H9 (cell line): Measurements from ENCODE around the gene FHOD3. TPM values are rescaled to one million over a fixed set of nuclear protein-coding genes. Genes with fewer than 3 reads are reported as not detected.

Source experiments
- DNase-seq: peaks from one replicate; pipeline ENCODE4 v3.0.0-alpha.2; 2017
- H2AFZ ChIP-seq: one replicate; pipeline ENCODE4 v1.6.1; 2013; ENCODE audit warnings: mild to moderate bottlenecking, low read length, control low read depth, moderate library complexity
- H2AK5ac ChIP-seq: 2 replicates; pipeline ENCODE4 v1.6.1; 2013; ENCODE audit warnings: low read length, control low read depth, mixed read lengths; ENCODE audit not compliant: insufficient read length
- H2BK120ac ChIP-seq: one replicate; pipeline ENCODE4 v1.6.1; 2013; ENCODE audit warnings: low read depth, mild to moderate bottlenecking, low read length, control low read depth, inconsistent platforms; ENCODE audit not compliant: poor library complexity, severe bottlenecking
- H2BK12ac ChIP-seq: 2 replicates; pipeline ENCODE4 v1.6.1; 2013; ENCODE audit warnings: low read length, control low read depth, mixed read lengths, low read depth; ENCODE audit not compliant: insufficient read length
- H2BK15ac ChIP-seq: 2 replicates; pipeline ENCODE4 v1.6.1; 2013; ENCODE audit warnings: low read depth, low read length, control low read depth
- H2BK20ac ChIP-seq: one replicate; pipeline ENCODE4 v1.6.1; 2013; ENCODE audit warnings: low read depth, mild to moderate bottlenecking, low read length, control low read depth, inconsistent platforms; ENCODE audit not compliant: poor library complexity, severe bottlenecking
- H2BK5ac ChIP-seq: 2 replicates; pipeline ENCODE4 v1.6.1; 2013; ENCODE audit warnings: low read length, control low read depth, mixed read lengths; ENCODE audit not compliant: insufficient read length
- H3K14ac ChIP-seq: 2 replicates; pipeline ENCODE4 v1.6.1; 2013; ENCODE audit warnings: low read length, control low read depth; ENCODE audit not compliant: insufficient read depth
- H3K18ac ChIP-seq: 2 replicates; pipeline ENCODE4 v1.6.1; 2013; ENCODE audit warnings: low read depth, mild to moderate bottlenecking, mixed read lengths, low read length, control low read depth; ENCODE audit not compliant: insufficient read length
- H3K23ac ChIP-seq: 2 replicates; pipeline ENCODE4 v1.6.1; 2013; ENCODE audit warnings: low read length, control low read depth, mixed read lengths, low read depth; ENCODE audit not compliant: insufficient read length
- H3K23me2 ChIP-seq: 2 replicates; pipeline ENCODE4 v1.6.1; 2013; ENCODE audit warnings: low read depth, mild to moderate bottlenecking, mixed read lengths, low read length, control low read depth; ENCODE audit not compliant: insufficient read length, poor library complexity, severe bottlenecking
- H3K27ac ChIP-seq: 2 replicates; pipeline ENCODE4 v1.5.1; 2013; ENCODE audit warnings: low read length, control low read depth, mixed read lengths, low read depth; ENCODE audit not compliant: insufficient read length
- H3K27me3 ChIP-seq: 2 replicates; pipeline ENCODE4 v1.6.1; 2013; ENCODE audit warnings: low read length, control low read depth, inconsistent platforms; ENCODE audit not compliant: insufficient read depth
- H3K4ac ChIP-seq: 2 replicates; pipeline ENCODE4 v1.6.1; 2013; ENCODE audit warnings: low read depth, mild to moderate bottlenecking, control low read depth, inconsistent platforms, low read length, moderate library complexity
- H3K4me1 ChIP-seq: 2 replicates; pipeline ENCODE4 v1.6.1; 2013; ENCODE audit warnings: low read length, control low read depth, inconsistent platforms; ENCODE audit not compliant: insufficient read depth
- H3K4me2 ChIP-seq: 2 replicates; pipeline ENCODE4 v1.6.1; 2013; ENCODE audit warnings: low read length, control low read depth, mixed read lengths; ENCODE audit not compliant: insufficient read length, insufficient read depth
- H3K56ac ChIP-seq: 2 replicates; pipeline ENCODE4 v1.6.1; 2013; ENCODE audit warnings: low read depth, mild to moderate bottlenecking, mixed read lengths, low read length, control low read depth; ENCODE audit not compliant: insufficient read length
- H3K79me1 ChIP-seq: 2 replicates; pipeline ENCODE4 v1.6.1; 2013; ENCODE audit warnings: low read depth, mild to moderate bottlenecking, moderate library complexity, low read length, control low read depth, inconsistent platforms; ENCODE audit not compliant: insufficient read depth, poor library complexity, severe bottlenecking
- H3K79me2 ChIP-seq: 2 replicates; pipeline ENCODE4 v1.6.1; 2013; ENCODE audit warnings: low read length, control low read depth, inconsistent platforms; ENCODE audit not compliant: insufficient read depth
- H3K9ac ChIP-seq: 2 replicates; pipeline ENCODE4 v1.6.1; 2013; ENCODE audit warnings: low read length, control low read depth, mixed read lengths; ENCODE audit not compliant: insufficient read length; ENCODE audit errors: extremely low read depth
- H3K9me3 ChIP-seq: one replicate; pipeline ENCODE4 v1.6.1; 2013; ENCODE audit warnings: low read depth, low read length, inconsistent platforms; ENCODE audit not compliant: control insufficient read depth
- H3T11ph ChIP-seq: one replicate; pipeline ENCODE4 v1.6.1; 2013; ENCODE audit warnings: mild to moderate bottlenecking, low read length, control low read depth, inconsistent platforms
- H4K20me1 ChIP-seq: one replicate; pipeline ENCODE4 v1.6.1; 2013; ENCODE audit not compliant: control insufficient read depth, insufficient read length, insufficient read depth
- H4K5ac ChIP-seq: 2 replicates; pipeline ENCODE4 v1.6.1; 2013; ENCODE audit warnings: low read depth, mild to moderate bottlenecking, mixed read lengths, low read length, control low read depth; ENCODE audit not compliant: insufficient read length
- H4K8ac ChIP-seq: replicated peaks from 2 replicates; pipeline ENCODE4 v1.6.1; 2013; ENCODE audit warnings: low read length, control low read depth, mixed read lengths, low read depth; ENCODE audit not compliant: insufficient read length
- H4K91ac ChIP-seq: 2 replicates; pipeline ENCODE4 v1.6.1; 2013; ENCODE audit warnings: low read depth, mild to moderate bottlenecking, moderate library complexity, mixed read lengths, low read length, control low read depth; ENCODE audit not compliant: insufficient read length
- H3K27ac Mint-ChIP-seq, 3 experiments: 2 replicates in 2 of 3; 3 replicates in 1 of 3; pipeline ENCODE4 v1.8.0; 2020 to 2021; ENCODE audit warnings: mixed read lengths in 3 of 3, mild to moderate bottlenecking in 1 of 3, moderate library complexity in 1 of 3
- H3K27me3 Mint-ChIP-seq: 2 replicates; pipeline ENCODE4 v1.8.0; 2021; ENCODE audit warnings: low read depth, mild to moderate bottlenecking, moderate library complexity, mixed read lengths
- H3K36me3 Mint-ChIP-seq, 3 experiments: 2 replicates in 2 of 3; 3 replicates in 1 of 3; pipeline ENCODE4 v1.8.0; 2020 to 2021; ENCODE audit warnings: low read depth in 3 of 3, mixed read lengths in 3 of 3; ENCODE audit not compliant: insufficient read depth in 1 of 3
- H3K4me1 Mint-ChIP-seq, 2 experiments: 2 replicates each; pipeline ENCODE4 v1.8.0; 2020; ENCODE audit warnings: mixed read lengths in 2 of 2
- H3K4me3 Mint-ChIP-seq, 2 experiments: 2 replicates in 1 of 2; 3 replicates in 1 of 2; pipeline ENCODE4 v1.8.0; 2020 to 2021; ENCODE audit warnings: mild to moderate bottlenecking in 2 of 2, mixed read lengths in 2 of 2, moderate library complexity in 1 of 2
- H3K9me3 Mint-ChIP-seq, 2 experiments: 2 replicates in 1 of 2; 3 replicates in 1 of 2; pipeline ENCODE4 v1.8.0; 2020; ENCODE audit warnings: mild to moderate bottlenecking in 2 of 2, mixed read lengths in 2 of 2, moderate library complexity in 1 of 2
- WGBS: extraction: QIAGEN DNeasy Blood & Tissue Kit; methylation state at CpG from one replicate; pipeline ENCODE4 v1.1.7; 2013; ENCODE audit warnings: missing lambda C conversion rate, low lambda C conversion rate, mixed read lengths; ENCODE audit not compliant: insufficient read length; ENCODE audit errors: extremely low coverage; 5-methylcytosine and 5-hydroxymethylcytosine counted together
- total RNA-seq: library from RNA; stranded (reverse); gene quantifications from 2 replicates; pipeline ENCODE4 v1.2.1, GENCODE V29; 2021
- TF ChIP-seq, protein P1 (sequence below): fragments of 200-600 bp; sonication (generic); conservative IDR thresholded peaks from 3 replicates; pipeline ENCODE4 v1.8.0; 2021; ENCODE audit warnings: antibody characterized with exemption, mild to moderate bottlenecking

FHOD3 gene
- total RNA-seq, 1 experiment from 2014 or later: 8.0 TPM

DNA sequence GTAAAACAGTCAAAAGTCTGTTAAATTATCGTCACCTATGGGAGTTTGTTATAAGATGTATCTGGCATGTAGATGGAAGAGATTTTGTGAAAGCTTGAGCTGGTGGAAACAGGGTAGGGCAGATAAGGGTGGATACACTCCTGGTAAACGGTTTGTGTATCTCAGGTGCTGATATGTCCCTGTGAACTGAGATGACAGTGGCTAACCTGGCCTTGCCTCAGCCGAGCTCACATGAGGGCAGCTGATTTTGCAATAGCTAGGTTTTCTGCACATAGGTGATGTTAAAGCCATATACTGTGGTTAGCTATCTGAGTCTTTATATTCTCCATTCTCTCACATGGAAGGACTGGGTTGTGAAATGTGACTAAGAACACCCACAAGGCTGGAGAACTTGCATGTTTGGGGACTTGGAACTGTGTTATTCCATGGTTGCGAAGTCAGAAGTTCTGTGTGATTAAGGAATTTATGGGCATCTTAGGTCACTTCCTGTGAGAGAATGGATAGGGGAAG is 326.2 kb downstream of the FHOD3 start:
- Histone ChIP-seq H2AFZ (no peak overlapping the region), H2BK5ac (no peak overlapping the region)
- no peak overlapping the region for H3K27ac Mint-ChIP-seq

More for the DNA sequence above, 326.2 kb downstream of the FHOD3 start:
- H3K18ac ChIP-seq: no peak overlapping the region
- no peak overlapping the region for H4K8ac ChIP-seq
- H4K20me1 ChIP-seq: no peaks in the 10 kb centered on the region
- no peak overlapping the region for H3K27ac ChIP-seq
- H3K79me1 ChIP-seq: no peaks in the 10 kb centered on the region
- DNase-seq: no peak
- H3K36me3 Mint-ChIP-seq: peaks cover 0 to 5% (median 0%) of the 10 kb centered on the region in 3 experiments; a peak in 3 of 7 replicates
- no peak overlapping the region for H3K9ac ChIP-seq
- no peak overlapping the region for H3K23ac ChIP-seq
- WGBS: no CpG with 5 or more reads among the region's 4 CpGs
- H3K79me2 ChIP-seq: no peaks in the 10 kb centered on the region
- H3K14ac ChIP-seq: no peak overlapping the region
- H2AK5ac ChIP-seq: no peak overlapping the region
- H3K9me3 Mint-ChIP-seq: no peaks in the 10 kb centered on the region
- no peaks in the 10 kb centered on the region for H3K4me1 ChIP-seq
- no peak overlapping the region for H3K56ac ChIP-seq
- H3K9me3 ChIP-seq: no peaks in the 10 kb centered on the region
- no peak overlapping the region for H3K4me2 ChIP-seq
- no peak overlapping the region for H2BK15ac ChIP-seq
- no peak overlapping the region for H3K4ac ChIP-seq
- no peaks in the 10 kb centered on the region for H3K27me3 ChIP-seq
- H2BK120ac ChIP-seq: no peak overlapping the region
- TF ChIP-seq, protein P1, sequence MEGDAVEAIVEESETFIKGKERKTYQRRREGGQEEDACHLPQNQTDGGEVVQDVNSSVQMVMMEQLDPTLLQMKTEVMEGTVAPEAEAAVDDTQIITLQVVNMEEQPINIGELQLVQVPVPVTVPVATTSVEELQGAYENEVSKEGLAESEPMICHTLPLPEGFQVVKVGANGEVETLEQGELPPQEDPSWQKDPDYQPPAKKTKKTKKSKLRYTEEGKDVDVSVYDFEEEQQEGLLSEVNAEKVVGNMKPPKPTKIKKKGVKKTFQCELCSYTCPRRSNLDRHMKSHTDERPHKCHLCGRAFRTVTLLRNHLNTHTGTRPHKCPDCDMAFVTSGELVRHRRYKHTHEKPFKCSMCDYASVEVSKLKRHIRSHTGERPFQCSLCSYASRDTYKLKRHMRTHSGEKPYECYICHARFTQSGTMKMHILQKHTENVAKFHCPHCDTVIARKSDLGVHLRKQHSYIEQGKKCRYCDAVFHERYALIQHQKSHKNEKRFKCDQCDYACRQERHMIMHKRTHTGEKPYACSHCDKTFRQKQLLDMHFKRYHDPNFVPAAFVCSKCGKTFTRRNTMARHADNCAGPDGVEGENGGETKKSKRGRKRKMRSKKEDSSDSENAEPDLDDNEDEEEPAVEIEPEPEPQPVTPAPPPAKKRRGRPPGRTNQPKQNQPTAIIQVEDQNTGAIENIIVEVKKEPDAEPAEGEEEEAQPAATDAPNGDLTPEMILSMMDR: no peak
- no peak overlapping the region for H2BK12ac ChIP-seq
- H3K4me1 Mint-ChIP-seq: no peaks in the 10 kb centered on the region
- no peak overlapping the region for H4K91ac ChIP-seq
- no peaks in the 10 kb centered on the region for H3K27me3 Mint-ChIP-seq
- H4K5ac ChIP-seq: no peak overlapping the region
- no peaks in the 10 kb centered on the region for H3K23me2 ChIP-seq
- no peak overlapping the region for H3T11ph ChIP-seq
- H2BK20ac ChIP-seq: no peak overlapping the region
- H3K4me3 Mint-ChIP-seq: no peak overlapping the region
